D341Med (cell line): ENCODE results near the gene PARD3.

Experiments used
- DNase-seq: peaks from one replicate; pipeline ENCODE4 v3.0.0; 2012; ENCODE audit warnings: low spot score

Gene PARD3

GRCh38 chr10:34213193-34213804 lies 601.8 kb downstream of the PARD3 start:
- DNase-seq, result no peak

GRCh38 chr10:34207343-34207742 lies 607.8 kb downstream of the PARD3 start:
- no peak for DNase-seq

GRCh38 chr10:34206935-34207268 lies 608.2 kb downstream of the PARD3 start:
- DNase-seq, result no peak

- no peak for DNase-seq
Measured at GRCh38 chr10:34206078-34206934, 608.8 kb downstream of the PARD3 start.

GRCh38 chr10:34205452-34205851 lies 609.6 kb downstream of the PARD3 start:
- DNase-seq, result no peak

GRCh38 chr10:34203966-34204630 lies 611.0 kb downstream of the PARD3 start:
- DNase-seq, result no peak

- DNase-seq, result no peak
Measured at GRCh38 chr10:34200355-34200901, 614.7 kb downstream of the PARD3 start.

GRCh38 chr10:34198953-34199352 lies 616.1 kb downstream of the PARD3 start:
- DNase-seq, result no peak

- no peak for DNase-seq
Measured at GRCh38 chr10:34196058-34196433, 619.0 kb downstream of the PARD3 start.

- no peak for DNase-seq
Measured at GRCh38 chr10:34195364-34196057, 619.6 kb downstream of the PARD3 start.

- no peak for DNase-seq
Measured at GRCh38 chr10:34193931-34194626, 621.0 kb downstream of the PARD3 start.

- no peak for DNase-seq
Measured at GRCh38 chr10:34192646-34193045, 622.5 kb downstream of the PARD3 start.

GRCh38 chr10:34191406-34191805 lies 623.7 kb downstream of the PARD3 start:
- DNase-seq, result no peak

GRCh38 chr10:34190580-34190979 lies 624.5 kb downstream of the PARD3 start:
- no peak for DNase-seq

GRCh38 chr10:34189830-34190229 lies 625.3 kb downstream of the PARD3 start:
- DNase-seq, result no peak

- no peak for DNase-seq
Measured at GRCh38 chr10:34188221-34188620, 626.9 kb downstream of the PARD3 start.

- DNase-seq, result no peak
Measured at GRCh38 chr10:34187201-34187600, 627.9 kb downstream of the PARD3 start.

- DNase-seq, result no peak
Measured at GRCh38 chr10:34186745-34187144, 628.4 kb downstream of the PARD3 start.

- DNase-seq, result no peak
Measured at GRCh38 chr10:34185998-34186397, 629.1 kb downstream of the PARD3 start.

- DNase-seq, result no peak
Measured at GRCh38 chr10:34184939-34185386, 630.1 kb downstream of the PARD3 start.

- DNase-seq, result no peak
Measured at GRCh38 chr10:34184397-34184796, 630.7 kb downstream of the PARD3 start.
